Upper lobe of right lung (tissue), 1 donor: ENCODE data around the gene SDR42E1. TPM values are rescaled to one million over a fixed set of nuclear protein-coding genes. Genes with fewer than 3 reads are reported as not detected.
A peak's percentile ranks its signal among the peaks of the same experiment; 100 is the strongest.

Experiments
- ATAC-seq: fragments of 200-7000 bp; cut with Tn5 transposase; one replicate; pipeline ENCODE4 v1.9.1; 2020; ENCODE audit warnings: mild to moderate bottlenecking, moderate library complexity
- DNase-seq: peaks from one replicate; pipeline ENCODE4 v3.0.0-alpha.2; 2020
- H3K27ac ChIP-seq: fragments of 200-600 bp; one replicate; pipeline ENCODE4 v1.8.0; 2022
- H3K27me3 ChIP-seq: fragments of 200-600 bp; one replicate; pipeline ENCODE4 v1.8.0; 2022; ENCODE audit warnings: mild to moderate bottlenecking
- H3K36me3 ChIP-seq: fragments of 200-600 bp; one replicate; pipeline ENCODE4 v1.8.0; 2022
- H3K4me1 ChIP-seq: fragments of 200-600 bp; one replicate; pipeline ENCODE4 v1.8.0; 2022
- H3K4me3 ChIP-seq: fragments of 200-600 bp; one replicate; pipeline ENCODE4 v1.8.0; 2022; ENCODE audit warnings: mild to moderate bottlenecking
- H3K9me3 ChIP-seq: fragments of 200-600 bp; one replicate; pipeline ENCODE4 v1.8.0; 2022
- CTCF ChIP-seq: fragments of 200-600 bp; IDR thresholded peaks from one replicate; pipeline ENCODE4 v1.8.0; 2022; ENCODE audit warnings: antibody characterized with exemption
- intact Hi-C: fragments of 100-400 bp; cut with DNase I; formaldehyde crosslinking; loops from one replicate; pipeline ENCODE4 v1.11.0; 2022
- total RNA-seq: library from RNA; stranded (reverse); fragmentation: NEBNext Ultra II Directional; extraction: Animal tissue kit (Norgen Biotek cat#: 25700); gene quantifications from one replicate; pipeline ENCODE4 v1.2.1, GENCODE V29; 2021
- donor health status: DM: no; HTN: yes; CAD: no; lungs with severe emphysema.

SDR42E1 gene
- total RNA-seq, 1 donor from 2014 or later = 6.5 TPM

GRCh38 chr16:82047374-82047773, 36.1 kb upstream of the SDR42E1 start:
- ATAC-seq (peak; percentile 68), DNase-seq (no peak)
- H3K4me1 ChIP-seq = peaks cover 5% of the 10 kb centered on the region
- intact Hi-C loops = no loop called here
- peak overlapping the region; percentile 70 for H3K27ac ChIP-seq
- H3K4me3 ChIP-seq = no peak overlapping the region
- H3K36me3 ChIP-seq = no peaks in the 10 kb centered on the region
- no peak for TF ChIP-seq CTCF
- H3K27me3 ChIP-seq = no peaks in the 10 kb centered on the region
- no peaks in the 10 kb centered on the region for H3K9me3 ChIP-seq

GRCh38 chr16:82046941-82047340, 35.7 kb upstream of the SDR42E1 start:
- peak; percentile 85 for ATAC-seq
- peak overlapping the region; percentile 70 for H3K27ac ChIP-seq
- TF ChIP-seq CTCF = no peak

GRCh38 chr16:82046541-82046940, 35.3 kb upstream of the SDR42E1 start:
- H3K36me3 ChIP-seq = no peaks in the 10 kb centered on the region
- H3K4me3 ChIP-seq = no peak overlapping the region
- no peaks in the 10 kb centered on the region for H3K9me3 ChIP-seq
- no peaks in the 10 kb centered on the region for H3K27me3 ChIP-seq
- DNase-seq (no peak), ATAC-seq (no peak)
- intact Hi-C loops = no loop called here
- no peak for TF ChIP-seq CTCF
- peak overlapping the region; percentile 70 for H3K27ac ChIP-seq
- H3K4me1 ChIP-seq = peaks cover 5% of the 10 kb centered on the region

More at GRCh38 chr16:82046941-82047340, 35.7 kb upstream of the SDR42E1 start:
- Histone ChIP-seq H3K4me1 (peaks cover 5% of the 10 kb centered on the region), H3K27me3 (no peaks in the 10 kb centered on the region), H3K9me3 (no peaks in the 10 kb centered on the region), H3K36me3 (no peaks in the 10 kb centered on the region), H3K4me3 (no peak overlapping the region)
- intact Hi-C loops = no loop called here
- DNase-seq = no peak

- intact Hi-C loops = no loop called here
- ATAC-seq = no peak
These were observed 34.2 kb upstream of the SDR42E1 start for GRCh38 chr16:82045465-82045864.

GRCh38 chr16:82044585-82044911, 33.3 kb upstream of the SDR42E1 start:
- no peak for TF ChIP-seq CTCF
- Histone ChIP-seq H3K4me1 (peaks cover 5% of the 10 kb centered on the region), H3K9me3 (no peaks in the 10 kb centered on the region), H3K4me3 (no peak overlapping the region), H3K36me3 (no peaks in the 10 kb centered on the region), H3K27me3 (no peaks in the 10 kb centered on the region), H3K27ac (peak overlapping the region; percentile 47)
- DNase-seq = no peak
- ATAC-seq = no peak
- intact Hi-C loops = no loop called here

More at GRCh38 chr16:82045465-82045864, 34.2 kb upstream of the SDR42E1 start:
- H3K27me3 ChIP-seq = no peaks in the 10 kb centered on the region
- peaks cover 5% of the 10 kb centered on the region for H3K4me1 ChIP-seq
- no peaks in the 10 kb centered on the region for H3K36me3 ChIP-seq
- TF ChIP-seq CTCF = no peak
- H3K9me3 ChIP-seq = no peaks in the 10 kb centered on the region
- DNase-seq = no peak
- peak overlapping the region; percentile 47 for H3K27ac ChIP-seq
- no peak overlapping the region for H3K4me3 ChIP-seq
